ENCODE measurements around the gene BACH2. TPM values are rescaled to one million over a fixed set of nuclear protein-coding genes. Genes with fewer than 3 reads are reported as not detected.

BACH2 gene
- total RNA-seq, 4 donors from 2014 or later, result 4.2 to 9.8 (median 5.8) TPM

DNA sequence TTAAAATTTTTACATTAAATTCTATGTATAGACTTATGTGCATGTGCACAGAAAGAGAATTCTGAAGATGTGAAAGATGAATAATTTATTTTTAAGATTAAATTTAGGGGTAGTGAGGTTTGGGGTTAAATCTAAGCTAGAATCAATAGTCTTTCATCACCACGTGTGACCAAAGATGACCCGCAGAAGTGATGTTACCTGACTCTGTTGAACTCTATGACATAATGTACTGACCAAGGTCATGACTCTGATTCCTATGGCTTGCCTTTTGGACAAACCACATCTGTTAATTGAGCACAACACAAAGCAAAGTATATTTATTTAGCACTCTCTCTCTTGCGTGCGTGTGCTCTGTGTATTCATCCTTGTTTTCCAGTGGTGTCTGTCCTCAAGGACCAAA lies 150.6 kb downstream of the BACH2 start:
- H3K4me3 ChIP-seq, result no peak overlapping the region
- no peaks in the 10 kb centered on the region for H3K36me3 ChIP-seq
- H3K9me3 ChIP-seq, result no peaks in the 10 kb centered on the region
- DNase-seq (ENCODE audit: extremely low spot score), result no peak
- no peaks in the 10 kb centered on the region for H3K27me3 ChIP-seq
- WGBS, result 91% methylated on average over 4 of the region's 4 CpGs
- no peak overlapping the region for H3K27ac ChIP-seq (replicated peaks in 1 of 4)
- intact Hi-C loops (cut with DNase I), result no loop called here
- peaks cover 0 to 4% (median 0%) of the 10 kb centered on the region in 4 donors for H3K4me1 ChIP-seq
- TF ChIP-seq POLR2A (IDR thresholded peaks at IDR 0.05; ENCODE audit: low read depth), result no peak
- TF ChIP-seq POLR2AphosphoS5 (IDR thresholded peaks at IDR 0.05), result no peak
- no peak for TF ChIP-seq EP300 (IDR thresholded peaks at IDR 0.05)
- TF ChIP-seq, protein P1, sequence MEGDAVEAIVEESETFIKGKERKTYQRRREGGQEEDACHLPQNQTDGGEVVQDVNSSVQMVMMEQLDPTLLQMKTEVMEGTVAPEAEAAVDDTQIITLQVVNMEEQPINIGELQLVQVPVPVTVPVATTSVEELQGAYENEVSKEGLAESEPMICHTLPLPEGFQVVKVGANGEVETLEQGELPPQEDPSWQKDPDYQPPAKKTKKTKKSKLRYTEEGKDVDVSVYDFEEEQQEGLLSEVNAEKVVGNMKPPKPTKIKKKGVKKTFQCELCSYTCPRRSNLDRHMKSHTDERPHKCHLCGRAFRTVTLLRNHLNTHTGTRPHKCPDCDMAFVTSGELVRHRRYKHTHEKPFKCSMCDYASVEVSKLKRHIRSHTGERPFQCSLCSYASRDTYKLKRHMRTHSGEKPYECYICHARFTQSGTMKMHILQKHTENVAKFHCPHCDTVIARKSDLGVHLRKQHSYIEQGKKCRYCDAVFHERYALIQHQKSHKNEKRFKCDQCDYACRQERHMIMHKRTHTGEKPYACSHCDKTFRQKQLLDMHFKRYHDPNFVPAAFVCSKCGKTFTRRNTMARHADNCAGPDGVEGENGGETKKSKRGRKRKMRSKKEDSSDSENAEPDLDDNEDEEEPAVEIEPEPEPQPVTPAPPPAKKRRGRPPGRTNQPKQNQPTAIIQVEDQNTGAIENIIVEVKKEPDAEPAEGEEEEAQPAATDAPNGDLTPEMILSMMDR (IDR thresholded peaks at IDR 0.05), result no peak

DNA sequence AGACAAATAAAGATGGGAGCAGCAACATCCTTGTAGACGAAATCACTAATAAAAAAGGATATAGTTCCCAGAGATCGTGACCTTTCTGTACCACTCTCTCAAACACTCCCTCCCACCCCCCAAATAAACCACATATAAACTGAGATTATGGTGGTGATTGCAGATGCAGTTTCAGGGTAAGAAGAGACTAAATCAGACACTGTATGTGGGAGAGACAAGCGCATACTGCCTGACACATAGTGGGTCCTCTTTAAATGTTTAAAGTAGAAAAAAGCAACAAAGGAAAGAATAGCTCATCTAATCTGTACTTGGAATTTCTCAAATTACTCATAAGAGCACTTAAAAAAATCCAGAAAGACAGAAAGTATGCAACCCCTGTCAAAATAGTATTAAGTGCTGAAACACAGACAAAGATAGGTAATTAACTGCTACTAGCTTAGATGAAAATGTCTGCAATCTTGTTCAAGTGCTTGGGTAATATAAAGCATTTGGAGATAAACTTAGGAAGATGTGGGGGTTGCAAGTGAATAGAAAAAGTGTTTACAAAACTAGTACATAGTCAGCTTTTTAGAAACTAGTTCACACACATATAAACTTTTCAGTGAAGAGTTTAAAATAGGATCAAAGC lies 151.6 kb downstream of the BACH2 start:
- Histone ChIP-seq H3K9me3 (no peaks in the 10 kb centered on the region), H3K36me3 (no peaks in the 10 kb centered on the region), H3K4me3 (no peak overlapping the region), H3K27ac (replicated peaks in 1 of 4) (no peak overlapping the region), H3K27me3 (no peaks in the 10 kb centered on the region), H3K4me1 (peaks cover 0 to 4% (median 0%) of the 10 kb centered on the region in 4 donors)
- WGBS, result 87% methylated on average over 3 of the region's 3 CpGs
- no peak for DNase-seq (ENCODE audit: extremely low spot score)
- intact Hi-C loops (cut with DNase I), result no loop called here
- no peak for TF ChIP-seq POLR2A (IDR thresholded peaks at IDR 0.05; ENCODE audit: low read depth)
- TF ChIP-seq EP300 (IDR thresholded peaks at IDR 0.05), result no peak
- TF ChIP-seq, protein P1 (IDR thresholded peaks at IDR 0.05), result no peak
- TF ChIP-seq POLR2AphosphoS5 (IDR thresholded peaks at IDR 0.05), result no peak

DNA sequence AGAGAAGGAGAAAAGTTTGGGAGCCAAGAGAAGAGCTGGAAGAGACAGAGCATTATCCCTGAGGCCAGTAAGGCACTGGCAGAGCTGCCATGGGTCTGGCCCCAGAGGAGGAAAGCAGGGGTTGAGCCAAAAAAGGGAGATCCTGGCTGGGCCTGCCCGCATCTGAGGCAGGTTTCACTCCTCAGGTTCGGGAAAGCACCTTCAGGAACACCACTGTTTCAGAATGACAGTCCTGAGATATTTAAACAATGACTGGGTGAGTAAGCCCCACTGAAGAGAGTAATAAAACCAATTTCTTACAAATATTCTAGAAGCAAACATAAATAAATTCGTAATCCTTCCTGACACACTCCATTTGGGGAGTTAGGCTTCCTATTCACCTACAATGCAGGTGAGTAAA lies 152.2 kb downstream of the BACH2 start:
- WGBS, result 92% methylated on average over 3 of the region's 3 CpGs
- no peak overlapping the region for H3K27ac ChIP-seq (replicated peaks in 1 of 4)
- peaks cover 0 to 4% (median 0%) of the 10 kb centered on the region in 4 donors for H3K4me1 ChIP-seq
- no peak for DNase-seq (ENCODE audit: extremely low spot score)
- TF ChIP-seq POLR2A (IDR thresholded peaks at IDR 0.05; ENCODE audit: low read depth) (no peak), EP300 (IDR thresholded peaks at IDR 0.05) (no peak), POLR2AphosphoS5 (IDR thresholded peaks at IDR 0.05) (no peak)
- TF ChIP-seq, protein P1 (IDR thresholded peaks at IDR 0.05), result no peak
- no peaks in the 10 kb centered on the region for H3K27me3 ChIP-seq
- H3K4me3 ChIP-seq, result no peak overlapping the region
- H3K9me3 ChIP-seq, result no peaks in the 10 kb centered on the region
- intact Hi-C loops (cut with DNase I), result no loop called here
- H3K36me3 ChIP-seq, result no peaks in the 10 kb centered on the region

DNA sequence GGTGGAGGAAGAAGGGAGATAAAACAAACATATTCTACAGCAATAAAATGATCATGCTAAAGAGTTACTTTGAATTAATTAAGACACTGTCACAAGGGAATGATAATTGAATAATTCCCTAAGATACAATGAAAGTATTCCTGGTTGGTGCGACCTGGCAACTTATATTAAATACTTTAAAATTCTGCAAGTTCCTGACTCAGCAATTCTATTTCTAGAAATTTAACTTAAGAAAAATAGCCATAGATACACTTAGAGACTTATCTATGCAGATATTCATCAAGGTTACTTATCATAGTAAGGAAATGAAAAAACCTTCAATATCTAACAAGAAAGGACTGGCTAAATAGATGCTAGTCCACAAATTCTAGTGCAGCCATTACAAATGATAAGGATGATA lies 156.0 kb downstream of the BACH2 start:
- Histone ChIP-seq H3K27ac (replicated peaks in 1 of 4) (no peak overlapping the region), H3K36me3 (no peaks in the 10 kb centered on the region), H3K9me3 (no peaks in the 10 kb centered on the region), H3K27me3 (no peaks in the 10 kb centered on the region), H3K4me1 (peaks cover 0 to 19% (median 11%) of the 10 kb centered on the region in 4 donors), H3K4me3 (no peak overlapping the region)
- WGBS, result 100% methylated on average over 1 of the region's 1 CpG
- intact Hi-C loops (cut with DNase I), result no loop called here
- no peak for DNase-seq (ENCODE audit: extremely low spot score)
- no peak for TF ChIP-seq EP300 (IDR thresholded peaks at IDR 0.05)
- no peak for TF ChIP-seq POLR2AphosphoS5 (IDR thresholded peaks at IDR 0.05)
- TF ChIP-seq, protein P1 (IDR thresholded peaks at IDR 0.05), result no peak
- TF ChIP-seq POLR2A (IDR thresholded peaks at IDR 0.05; ENCODE audit: low read depth), result no peak
